ENCODE data around the gene CEP170B. TPM values are rescaled to one million over a fixed set of nuclear protein-coding genes. Genes with fewer than 3 reads are reported as not detected.
"Not testable (repeated sequence)": the region's sequence is repeated elsewhere in the genome, so short reads cannot be mapped to it uniquely, and the experiment has no call there.

Gene CEP170B
- total RNA-seq, 2 experiments from 2014 or later = 2.2 to 2.3 TPM

- no peak for DNase-seq
- ChIA-PET POLR2A (no interaction called here), CTCF (interaction anchor here (0.8 to 0.9 kb wide), 2 partner anchors 15 to 80 kb away, joined by 3 to 4 read pairs; no protein-coding TSS in a partner anchor)
- no peak overlapping the region for H3K4me3 Mint-ChIP-seq
- no peaks in the 10 kb centered on the region for H3K36me3 Mint-ChIP-seq (ENCODE audit: low read depth)
- H3K27me3 Mint-ChIP-seq = peaks cover 5% of the 10 kb centered on the region
- H3K9me3 Mint-ChIP-seq = no peaks in the 10 kb centered on the region
- intact Hi-C loops (cut with micrococcal nuclease) = no loop called here
- H3K27ac Mint-ChIP-seq = no peak overlapping the region
- no peak for TF ChIP-seq CTCF (IDR thresholded peaks at IDR 0.05)
- H3K4me1 Mint-ChIP-seq (ENCODE audit: low read depth) = peaks cover 10% of the 10 kb centered on the region
- ATAC-seq = no peak
Observed at GRCh38 chr14:104830781-104831180, 34.3 kb upstream of the CEP170B start.

GRCh38 chr14:104836171-104836935 is 28.7 kb upstream of the CEP170B start:
- CTCF ChIA-PET; H3K4me1 Mint-ChIP-seq (ENCODE audit: low read depth); ATAC-seq; POLR2A ChIA-PET; H3K27me3 Mint-ChIP-seq; H3K9me3 Mint-ChIP-seq; H3K36me3 Mint-ChIP-seq (ENCODE audit: low read depth); H3K27ac Mint-ChIP-seq; intact Hi-C loops (cut with micrococcal nuclease); DNase-seq; H3K4me3 Mint-ChIP-seq: not testable (repeated sequence)

- TF ChIP-seq CTCF (IDR thresholded peaks at IDR 0.05) = no peak
- Mint-ChIP-seq H3K36me3 (ENCODE audit: low read depth) (no peaks in the 10 kb centered on the region), H3K4me3 (no peak overlapping the region), H3K4me1 (ENCODE audit: low read depth) (peaks cover 4% of the 10 kb centered on the region), H3K27me3 (peaks cover 41% of the 10 kb centered on the region), H3K9me3 (no peaks in the 10 kb centered on the region), H3K27ac (no peak overlapping the region)
- DNase-seq (no peak), ATAC-seq (no peak)
- intact Hi-C loops (cut with micrococcal nuclease) = no loop called here
- ChIA-PET CTCF (interaction anchor here (1.2 kb wide), 1 partner anchor 73 kb away, joined by 4 read pairs; no protein-coding TSS in a partner anchor), POLR2A (no interaction called here)
Observed at GRCh38 chr14:104841730-104842129, 23.3 kb upstream of the CEP170B start.

GRCh38 chr14:104843006-104843405 is 22.1 kb upstream of the CEP170B start:
- Mint-ChIP-seq H3K27ac (no peak overlapping the region), H3K4me3 (no peak overlapping the region), H3K27me3 (peaks cover 43% of the 10 kb centered on the region), H3K9me3 (no peaks in the 10 kb centered on the region), H3K4me1 (ENCODE audit: low read depth) (peaks cover 4% of the 10 kb centered on the region), H3K36me3 (ENCODE audit: low read depth) (no peaks in the 10 kb centered on the region)
- ChIA-PET POLR2A (interaction anchor here (0.6 kb wide), 1 partner anchor 60 kb away, joined by 3 read pairs; no protein-coding TSS in a partner anchor), CTCF (interaction anchor here (0.9 to 1.2 kb wide), 2 partner anchors 17 to 75 kb away, joined by 4 to 6 read pairs; no protein-coding TSS in a partner anchor)
- intact Hi-C loops (cut with micrococcal nuclease) = no loop called here
- TF ChIP-seq CTCF (IDR thresholded peaks at IDR 0.05) = no peak
- ATAC-seq (no peak), DNase-seq (no peak)

- no peaks in the 10 kb centered on the region for H3K36me3 Mint-ChIP-seq (ENCODE audit: low read depth)
- H3K27ac Mint-ChIP-seq = no peak overlapping the region
- CTCF ChIA-PET = no interaction called here
- H3K27me3 Mint-ChIP-seq = peaks cover 43% of the 10 kb centered on the region
- no peaks in the 10 kb centered on the region for H3K9me3 Mint-ChIP-seq
- no peak overlapping the region for H3K4me3 Mint-ChIP-seq
- peaks cover 4% of the 10 kb centered on the region for H3K4me1 Mint-ChIP-seq (ENCODE audit: low read depth)
- DNase-seq (no peak), ATAC-seq (no peak)
- intact Hi-C loops (cut with micrococcal nuclease) = no loop called here
- POLR2A ChIA-PET = no interaction called here
- TF ChIP-seq CTCF (IDR thresholded peaks at IDR 0.05) = no peak
Observed at GRCh38 chr14:104843442-104844305, 21.4 kb upstream of the CEP170B start.

Data from activated CD8-positive, alpha-beta T cell treated with anti-CD3 and anti-CD28 coated beads for 36 hours (primary cell).